ENCODE data around the gene CDH24. TPM values are rescaled to one million over a fixed set of nuclear protein-coding genes. Genes with fewer than 3 reads are reported as not detected.

The CDH24 gene
- total RNA-seq, 4 donors from 2014 or later, result 2.5 to 5.9 (median 3.6) TPM

DNA sequence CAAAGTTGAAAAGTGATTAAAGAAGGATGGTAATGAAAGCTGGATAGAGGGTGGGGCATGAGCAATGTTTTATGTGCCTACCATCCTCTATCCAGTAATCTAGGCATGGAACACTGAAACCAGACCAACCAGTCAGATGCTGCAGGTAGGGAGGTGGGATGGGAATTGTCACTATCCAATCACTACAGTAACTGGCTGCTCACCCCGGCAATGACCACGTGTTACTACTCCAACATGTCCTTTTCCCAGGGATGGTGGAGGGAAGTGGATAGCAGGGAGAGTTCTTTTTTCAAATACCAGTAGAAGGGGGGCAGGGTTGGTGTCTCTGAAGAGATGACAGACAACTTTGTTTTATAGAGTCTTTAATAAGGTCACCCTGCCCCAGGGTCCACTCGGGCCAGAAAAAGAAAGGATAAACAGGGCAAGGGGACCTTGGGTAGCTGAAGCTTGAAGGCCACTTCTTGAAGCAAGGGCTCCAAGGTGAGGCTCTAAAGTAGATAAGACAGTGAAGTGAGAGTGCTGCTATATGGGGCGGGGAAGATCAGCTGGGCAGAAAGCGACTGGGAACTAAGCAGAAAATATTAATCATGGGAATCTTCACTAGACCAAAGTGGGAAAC, 14.7 kb upstream of the CDH24 start:
- H3K4me1 ChIP-seq, result peaks cover 29 to 69% (median 60%) of the 10 kb centered on the region in 4 donors
- WGBS, result 43% methylated on average over 5 of the region's 5 CpGs
- no peaks in the 10 kb centered on the region for H3K27me3 ChIP-seq
- peaks cover 43 to 70% (median 66%) of the 10 kb centered on the region in 4 donors for H3K36me3 ChIP-seq
- intact Hi-C loops (cut with DNase I), result no loop called here
- no peak for DNase-seq (ENCODE audit: extremely low spot score)
- no peaks in the 10 kb centered on the region for H3K9me3 ChIP-seq
- TF ChIP-seq EP300 (IDR thresholded peaks at IDR 0.05) (no peak), POLR2AphosphoS5 (IDR thresholded peaks at IDR 0.05) (no peak), POLR2A (IDR thresholded peaks at IDR 0.05; ENCODE audit: low read depth) (no peak)
- TF ChIP-seq, protein P1, sequence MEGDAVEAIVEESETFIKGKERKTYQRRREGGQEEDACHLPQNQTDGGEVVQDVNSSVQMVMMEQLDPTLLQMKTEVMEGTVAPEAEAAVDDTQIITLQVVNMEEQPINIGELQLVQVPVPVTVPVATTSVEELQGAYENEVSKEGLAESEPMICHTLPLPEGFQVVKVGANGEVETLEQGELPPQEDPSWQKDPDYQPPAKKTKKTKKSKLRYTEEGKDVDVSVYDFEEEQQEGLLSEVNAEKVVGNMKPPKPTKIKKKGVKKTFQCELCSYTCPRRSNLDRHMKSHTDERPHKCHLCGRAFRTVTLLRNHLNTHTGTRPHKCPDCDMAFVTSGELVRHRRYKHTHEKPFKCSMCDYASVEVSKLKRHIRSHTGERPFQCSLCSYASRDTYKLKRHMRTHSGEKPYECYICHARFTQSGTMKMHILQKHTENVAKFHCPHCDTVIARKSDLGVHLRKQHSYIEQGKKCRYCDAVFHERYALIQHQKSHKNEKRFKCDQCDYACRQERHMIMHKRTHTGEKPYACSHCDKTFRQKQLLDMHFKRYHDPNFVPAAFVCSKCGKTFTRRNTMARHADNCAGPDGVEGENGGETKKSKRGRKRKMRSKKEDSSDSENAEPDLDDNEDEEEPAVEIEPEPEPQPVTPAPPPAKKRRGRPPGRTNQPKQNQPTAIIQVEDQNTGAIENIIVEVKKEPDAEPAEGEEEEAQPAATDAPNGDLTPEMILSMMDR (IDR thresholded peaks at IDR 0.05), result no peak
- H3K27ac ChIP-seq (replicated peaks in 1 of 4), result peak overlapping the region; percentile 77 to 88 (median 84)
- H3K4me3 ChIP-seq, result peak overlapping the region; percentile 62 to 66 (median 63)

DNA sequence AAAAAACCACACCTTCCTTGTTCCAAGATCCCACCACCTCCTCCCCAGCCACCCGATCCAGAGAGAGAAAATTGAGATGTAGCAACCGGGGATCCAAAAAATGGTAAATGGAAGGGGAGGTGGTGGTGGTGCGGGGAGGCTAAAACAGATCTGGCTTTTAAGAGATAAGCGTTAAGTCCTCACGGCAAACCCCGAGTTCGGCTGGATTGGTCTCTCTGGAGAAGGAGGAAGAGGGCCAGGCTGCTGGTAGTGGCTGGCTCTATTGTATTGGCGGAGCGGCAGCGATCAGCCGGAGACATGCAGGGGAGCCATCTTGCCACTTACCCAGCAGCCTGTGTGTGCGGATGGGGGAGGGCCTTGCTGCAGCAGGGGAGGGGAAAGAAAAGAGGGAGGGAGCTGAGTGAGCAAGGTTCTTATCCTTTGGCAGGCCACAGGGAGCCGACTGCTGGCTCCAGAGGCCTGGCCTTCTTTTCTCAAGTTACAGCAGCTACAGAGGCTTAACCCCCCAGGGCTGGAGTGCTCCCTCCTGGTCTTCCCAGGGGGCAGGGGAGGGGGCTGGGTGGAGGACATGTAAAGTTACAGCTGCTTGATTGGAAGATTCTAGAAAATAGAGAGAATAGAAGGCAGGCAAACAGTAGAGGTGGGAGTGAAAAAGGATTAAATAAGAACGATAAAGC, 14.1 kb upstream of the CDH24 start:
- intact Hi-C loops (cut with DNase I), result no loop called here
- H3K27ac ChIP-seq (replicated peaks in 1 of 4), result peak overlapping the region; percentile 77 to 88 (median 84)
- peaks cover 29 to 63% (median 53%) of the 10 kb centered on the region in 4 donors for H3K4me1 ChIP-seq
- no peaks in the 10 kb centered on the region for H3K27me3 ChIP-seq
- H3K36me3 ChIP-seq, result peaks cover 44 to 70% (median 67%) of the 10 kb centered on the region in 4 donors
- peak; percentile 79 to 83 for TF ChIP-seq POLR2AphosphoS5 (IDR thresholded peaks at IDR 0.05)
- TF ChIP-seq, protein P1 (IDR thresholded peaks at IDR 0.05), result peak in 1 of 3 experiments; percentile 45
- no peak for TF ChIP-seq POLR2A (IDR thresholded peaks at IDR 0.05; ENCODE audit: low read depth)
- peak; percentile 97 for DNase-seq (ENCODE audit: extremely low spot score)
- H3K9me3 ChIP-seq, result no peaks in the 10 kb centered on the region
- peak overlapping the region; percentile 62 to 66 (median 63) for H3K4me3 ChIP-seq
- 3% methylated on average over 14 of the region's 14 CpGs for WGBS

DNA sequence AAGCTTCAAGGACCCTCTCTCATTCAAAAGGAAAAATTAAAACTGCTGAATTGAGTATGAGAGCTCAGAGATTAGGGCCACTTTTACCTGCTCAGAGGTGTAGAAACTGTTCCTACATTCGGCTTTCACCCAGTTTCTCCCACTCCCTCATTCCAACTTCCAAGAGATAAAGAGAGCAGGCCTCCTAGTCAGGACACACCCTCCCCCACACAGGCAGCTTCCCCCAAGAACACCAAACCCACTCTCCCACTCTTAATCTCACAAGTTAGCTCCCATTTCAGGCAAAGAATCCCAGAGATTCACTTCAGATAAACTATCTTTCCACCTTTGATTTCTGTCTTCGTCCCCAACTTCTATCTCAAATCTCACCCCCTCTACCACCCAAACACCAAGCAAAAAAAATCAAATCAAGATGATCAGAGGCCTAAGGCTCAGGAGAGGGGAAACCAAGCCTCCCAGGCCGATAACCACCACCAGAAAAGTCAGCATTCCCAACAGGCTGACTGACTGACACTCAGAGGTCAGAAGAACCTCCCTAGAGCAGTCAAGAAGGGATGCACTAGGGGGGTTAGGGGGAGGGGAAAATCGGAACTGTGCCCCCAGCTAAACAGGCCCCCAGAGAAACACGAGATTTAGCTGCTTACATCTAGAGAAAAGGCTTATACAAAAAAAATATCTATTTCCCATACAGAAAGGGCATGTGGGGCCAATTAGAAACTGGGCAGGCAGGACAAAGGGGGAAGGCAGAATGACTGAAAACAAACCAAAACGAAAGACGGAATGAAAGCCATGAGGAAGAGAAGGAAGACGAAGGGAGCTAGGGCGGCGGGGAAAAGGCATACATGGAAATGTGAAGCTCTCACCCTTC, 13.2 kb upstream of the CDH24 start:
- no peaks in the 10 kb centered on the region for H3K27me3 ChIP-seq
- H3K27ac ChIP-seq (replicated peaks in 1 of 4), result peak overlapping the region; percentile 77 to 88 (median 84)
- peaks cover 29 to 54% (median 49%) of the 10 kb centered on the region in 4 donors for H3K4me1 ChIP-seq
- H3K36me3 ChIP-seq, result peaks cover 35 to 70% (median 67%) of the 10 kb centered on the region in 4 donors
- no peaks in the 10 kb centered on the region for H3K9me3 ChIP-seq
- no peak for TF ChIP-seq POLR2AphosphoS5 (IDR thresholded peaks at IDR 0.05)
- no peak for TF ChIP-seq EP300 (IDR thresholded peaks at IDR 0.05)
- TF ChIP-seq POLR2A (IDR thresholded peaks at IDR 0.05; ENCODE audit: low read depth), result no peak
- TF ChIP-seq, protein P1 (IDR thresholded peaks at IDR 0.05), result no peak
- 12% methylated on average over 10 of the region's 10 CpGs for WGBS
- peak overlapping the region; percentile 62 to 66 (median 63) for H3K4me3 ChIP-seq
- intact Hi-C loops (cut with DNase I), result no loop called here
- no peak for DNase-seq (ENCODE audit: extremely low spot score)

DNA sequence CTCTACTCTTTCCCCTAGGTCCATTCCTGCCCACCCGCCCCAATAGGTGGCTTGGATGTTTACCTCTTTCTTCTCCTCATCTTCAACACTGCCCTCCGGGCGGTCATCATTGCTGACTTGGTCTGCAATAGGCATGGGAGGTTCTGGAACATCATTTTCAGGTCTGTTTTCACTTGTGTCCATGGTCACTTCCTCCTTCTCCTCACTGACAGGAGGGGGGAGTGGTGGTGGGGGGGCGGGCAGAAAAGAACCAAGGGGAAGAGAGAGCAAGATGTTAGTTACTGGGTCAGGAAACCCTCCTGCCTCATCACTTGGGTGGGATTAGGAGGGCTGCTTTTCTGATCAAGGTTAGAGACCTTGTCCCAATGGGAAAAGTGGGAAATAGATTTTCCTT, 12.1 kb upstream of the CDH24 start:
- intact Hi-C loops (cut with DNase I), result no loop called here
- 76% methylated on average over 4 of the region's 4 CpGs for whole genome bisulfite sequencing
- Histone ChIP-seq H3K36me3 (peaks cover 25 to 70% (median 66%) of the 10 kb centered on the region in 4 donors), H3K27me3 (no peaks in the 10 kb centered on the region), H3K27ac (replicated peaks in 1 of 4) (peak overlapping the region in 3 of 4 donors; percentile 29 to 88 (median 86)), H3K9me3 (no peaks in the 10 kb centered on the region), H3K4me1 (peaks cover 29 to 54% (median 49%) of the 10 kb centered on the region in 4 donors), H3K4me3 (no peak overlapping the region)
- no peak for DNase-seq (ENCODE audit: extremely low spot score)
- TF ChIP-seq POLR2A (IDR thresholded peaks at IDR 0.05; ENCODE audit: low read depth) (no peak), EP300 (IDR thresholded peaks at IDR 0.05) (no peak), POLR2AphosphoS5 (IDR thresholded peaks at IDR 0.05) (no peak)
- TF ChIP-seq, protein P1 (IDR thresholded peaks at IDR 0.05), result no peak
